HG03045 (cell line): ENCODE data around the gene HCFC1R1.

Experiments
- ATAC-seq: cut with Tn5 transposase; IDR thresholded peaks from one replicate; pipeline ENCODE4 v1.9.1; 2021; ENCODE audit warnings: mild to moderate bottlenecking, moderate library complexity; ENCODE audit not compliant: unreplicated experiment

Gene HCFC1R1

GRCh38 chr16:2979669-2980226 lies 44.0 kb downstream of the HCFC1R1 start:
- peak; percentile 1 for ATAC-seq

GRCh38 chr16:2977440-2977839 lies 46.3 kb downstream of the HCFC1R1 start:
- ATAC-seq, result no peak

GRCh38 chr16:2976673-2977072 lies 47.1 kb downstream of the HCFC1R1 start:
- ATAC-seq, result no peak

GRCh38 chr16:2976201-2976600 lies 47.5 kb downstream of the HCFC1R1 start:
- no peak for ATAC-seq

- no peak for ATAC-seq
Observed at GRCh38 chr16:2975161-2975795, 48.5 kb downstream of the HCFC1R1 start.

- ATAC-seq, result no peak
Observed at GRCh38 chr16:2974319-2975056, 49.3 kb downstream of the HCFC1R1 start.

GRCh38 chr16:2973605-2974318 lies 50.0 kb downstream of the HCFC1R1 start:
- no peak for ATAC-seq

- ATAC-seq, result no peak
Observed at GRCh38 chr16:2973093-2973492, 50.6 kb downstream of the HCFC1R1 start.
